HepG2 (cell line): Measurements from ENCODE around the gene PREX1. TPM values are rescaled to one million over a fixed set of nuclear protein-coding genes. Genes with fewer than 3 reads are reported as not detected.

Source experiments
- ATAC-seq: fragments of 200-7000 bp; cut with Tn5 transposase; 3 replicates; pipeline ENCODE4 v1.9.1; 2020; ENCODE audit warnings: mild to moderate bottlenecking, moderate library complexity
- BruUV-seq: library from RNA; stranded (reverse); fragments of 400-500 nt; replicated peaks from 2 replicates; lab custom pipeline; 2021; lab: Mats Ljungman, UMichigan
- CTCF ChIA-PET: fragments of 300-600 bp; formaldehyde crosslinking; extraction: SDS; loops from one replicate; lab custom pipeline; 2021; ENCODE audit warnings: low total read pairs, inconsistent platforms, low intra/inter-chr PET ratio; lab: Yijun Ruan, JAX
- POLR2A ChIA-PET: fragments of 350-600 bp; sonication (Branson Sonifier 250); formaldehyde crosslinking; loops from one replicate; lab custom pipeline; 2020; ENCODE audit warnings: antibody characterized with exemption, inconsistent platforms; lab: Yijun Ruan, JAX
- DNase-seq: peaks from one replicate; pipeline ENCODE4 v3.0.0-alpha.2; 2015; ENCODE audit warnings: low spot score
- FAIRE-seq: peaks from 3 replicates; lab custom pipeline; 2011; peaks lifted over from hg19 to GRCh38; lab: Jason Lieb, UNC
- H2AFZ ChIP-seq: one replicate; pipeline ENCODE4 v1.6.1; 2011; ENCODE audit warnings: low read length, inconsistent platforms
- H3K27ac ChIP-seq: fragments of 300-600 bp; 3 replicates; pipeline ENCODE4 v1.8.0; 2011; ENCODE audit warnings: mixed run types, mild to moderate bottlenecking, mixed read lengths, low read length, inconsistent platforms; ENCODE audit not compliant: insufficient read depth; ENCODE audit errors: extremely low read length
- H3K27me3 ChIP-seq, 2 experiments: fragments of 200-600 bp in 1 of 2; 2 replicates in 1 of 2; 3 replicates in 1 of 2; pipeline versions ENCODE4 v1.6.0 to v1.8.0; 2011; ENCODE audit warnings: low read length in 2 of 2, mild to moderate bottlenecking in 2 of 2, moderate library complexity in 2 of 2, inconsistent platforms in 1 of 2; ENCODE audit not compliant: insufficient read depth in 2 of 2, control insufficient read depth in 1 of 2
- H3K36me3 ChIP-seq, 2 experiments: fragments of 200-600 bp in 1 of 2; replicated peaks in 1 of 2; 2 replicates in 1 of 2; 3 replicates in 1 of 2; pipeline versions ENCODE4 v1.5.1 to v1.8.0; 2011; ENCODE audit warnings: low read length in 2 of 2, inconsistent platforms in 1 of 2; ENCODE audit not compliant: insufficient read depth in 2 of 2, control insufficient read depth in 1 of 2
- H3K4me1 ChIP-seq: 2 replicates; pipeline ENCODE4 v1.5.1; 2012; ENCODE audit warnings: low read length, inconsistent platforms; ENCODE audit not compliant: insufficient read depth
- H3K4me2 ChIP-seq: 2 replicates; pipeline ENCODE4 v1.6.0; 2011; ENCODE audit warnings: low read depth, low read length, inconsistent platforms
- H3K4me3 ChIP-seq, 3 experiments: fragments of 200-600 bp in 1 of 3; sonication (generic), shearing (Covaris generic) in 1 of 3; replicated peaks in 1 of 3; 2 replicates each; pipeline ENCODE4 v1.5.1; 2011 to 2016; ENCODE audit warnings: low read length in 3 of 3, inconsistent platforms in 2 of 3, low read depth in 2 of 3, mild to moderate bottlenecking in 2 of 3, control low read depth in 1 of 3, mixed read lengths in 1 of 3; ENCODE audit not compliant: insufficient read depth in 1 of 3
- H3K79me2 ChIP-seq: one replicate; pipeline ENCODE4 v1.6.1; 2011; ENCODE audit warnings: low read length, inconsistent platforms; ENCODE audit not compliant: insufficient read depth
- H3K9ac ChIP-seq: 2 replicates; pipeline ENCODE4 v1.6.0; 2011; ENCODE audit warnings: mild to moderate bottlenecking, low read depth, low read length, inconsistent platforms; ENCODE audit not compliant: insufficient read depth
- H3K9me3 ChIP-seq: 2 replicates; pipeline ENCODE4 v1.5.1; 2012; ENCODE audit warnings: mild to moderate bottlenecking, low read length
- H4K20me1 ChIP-seq: 2 replicates; pipeline ENCODE4 v1.6.0; 2011; ENCODE audit warnings: inconsistent platforms, mild to moderate bottlenecking, low read length, moderate library complexity; ENCODE audit not compliant: insufficient read depth
- ASH2L ChIP-seq: fragments of 300-600, 200-600 bp; sonication (generic); IDR thresholded peaks from 2 replicates; pipeline ENCODE4 v1.7.0; 2017; ENCODE audit warnings: low read depth, mild to moderate bottlenecking, moderate library complexity, mixed read lengths, low read length; ENCODE audit not compliant: insufficient read length
- MAFK ChIP-seq, 2 experiments: IDR thresholded peaks in 1 of 2; conservative IDR thresholded peaks in 1 of 2; 2 replicates each; pipeline ENCODE4 v1.6.1; 2011; ENCODE audit warnings: improper control_type of control experiment in 2 of 2, low read length in 2 of 2
- ZIK1 ChIP-seq: sonication (generic); formaldehyde crosslinking; IDR thresholded peaks from 2 replicates; pipeline ENCODE4 v1.5.0; 2020; ENCODE audit warnings: mild to moderate bottlenecking, low read depth, missing genetic modification reagents, borderline replicate concordance
- ZMYM3 ChIP-seq: sonication (generic); formaldehyde crosslinking; IDR thresholded peaks from 2 replicates; pipeline ENCODE4 v1.5.1; 2020; ENCODE audit warnings: mild to moderate bottlenecking, missing genetic modification reagents
- ZNF629 ChIP-seq: sonication (generic); formaldehyde crosslinking; conservative IDR thresholded peaks from 2 replicates; pipeline ENCODE4 v1.5.0; 2020; ENCODE audit warnings: missing genetic modification reagents
- ZNF768 ChIP-seq: sonication (generic); formaldehyde crosslinking; IDR thresholded peaks from 2 replicates; pipeline ENCODE4 v1.4.0; 2020; ENCODE audit warnings: missing genetic modification reagents
- WGBS: methylation state at CpG from one replicate; pipeline ENCODE4 v1.1.6; 2017; ENCODE audit warnings: low lambda C conversion rate; 5-methylcytosine and 5-hydroxymethylcytosine counted together
- in situ Hi-C: cut with HindIII; loops from 2 replicates; pipeline ENCODE4 v1.10.0; 2017; ENCODE audit warnings: low pct_unique_long_range_greater_than_20kb; ENCODE audit not compliant: extremely low pct_ligation_motif_present
- intact Hi-C: fragments of 100-400 bp; cut with micrococcal nuclease; formaldehyde crosslinking; loops from one replicate; pipeline ENCODE4 v1.10.0; 2022; ENCODE audit not compliant: unreplicated experiment
- polyA plus RNA-seq, 8 experiments: library from polyadenylated mRNA; depleted of rRNA in 3 of 8; stranded (reverse) in 7 of 8; unstranded in 1 of 8; fragments of >200 nt; fragmentation: Illumina TruSeq in 4 of 8; extraction: Trizol in 4 of 8; gene quantifications; 2 replicates each; pipeline versions ENCODE4 v1.2.1 to v1.2.3, GENCODE V29; 2011 to 2016; ENCODE audit warnings: low read depth in 4 of 8, missing spikeins in 1 of 8, mixed read lengths in 1 of 8; ENCODE audit not compliant: insufficient read depth in 1 of 8
- total RNA-seq, 5 experiments: library from RNA; depleted of rRNA; stranded (reverse); fragments of >200 nt; fragmentation: Illumina TruSeq; extraction: Trizol; gene quantifications; 2 replicates each; pipeline ENCODE4 v1.2.3, GENCODE V29; 2016; ENCODE audit warnings: low read depth in 1 of 5

The PREX1 gene
- total and polyA plus RNA-seq, 2 of the 13 experiments (the other 11 are each of a cell fraction or from before 2014, with no cell fraction given): 0.02 to 0.04 TPM

DNA sequence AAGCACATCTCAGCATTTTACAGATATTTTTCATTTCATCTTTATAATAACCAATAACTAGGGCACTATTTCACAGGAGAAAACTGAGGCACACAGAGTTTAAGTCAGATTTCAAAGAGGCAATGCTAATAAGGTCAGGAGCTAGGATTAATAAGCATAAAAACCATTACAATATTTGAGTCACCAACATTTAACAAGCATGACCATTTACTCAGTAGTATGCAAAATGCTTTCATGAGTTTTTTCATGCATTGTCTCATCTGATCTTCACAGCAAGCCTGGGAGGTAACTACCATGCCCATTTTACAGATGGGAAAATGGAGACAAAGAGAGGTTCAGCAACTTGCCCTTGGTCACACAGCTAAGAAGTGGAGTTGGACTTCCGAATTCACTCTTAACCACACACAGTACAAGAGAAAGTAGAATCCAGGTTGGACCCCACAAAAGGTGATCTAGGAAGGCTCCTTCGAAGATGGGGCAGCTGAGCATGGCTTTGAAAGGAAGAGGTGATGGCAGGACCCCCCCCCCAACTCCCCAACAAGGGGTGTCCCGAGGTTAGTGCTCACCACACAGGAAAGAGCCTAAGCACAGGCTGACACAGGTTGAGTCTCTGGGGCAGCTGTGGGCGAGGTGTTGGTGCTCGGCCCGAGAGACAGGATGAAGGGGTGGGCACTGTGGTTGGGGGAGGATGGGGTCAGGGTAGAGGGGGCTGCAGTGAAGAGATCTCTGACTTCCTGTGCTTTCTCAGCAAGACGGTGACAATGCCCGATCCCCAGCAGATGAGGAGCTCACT lies 108.8 kb downstream of the PREX1 start:
- POLR2A ChIA-PET: no interaction called here
- H3K9me3 ChIP-seq: no peaks in the 10 kb centered on the region
- in situ Hi-C loops: no loop called here
- intact Hi-C loops: no loop called here
- no peak for DNase-seq
- no peak overlapping the region for H3K4me3 ChIP-seq
- no peak overlapping the region for H2AFZ ChIP-seq
- no peaks in the 10 kb centered on the region for H3K36me3 ChIP-seq
- peaks cover 1 to 5% of the 10 kb centered on the region in 2 experiments; a peak in 2 of 5 replicates for H3K27me3 ChIP-seq
- H3K27ac ChIP-seq: no peak overlapping the region
- TF ChIP-seq MAFK (conservative IDR thresholded peaks at IDR 0.05 in 1 of 2, IDR thresholded peaks at IDR 0.05 in 1 of 2; ENCODE audit: low read length in 2 of 2) (peak; percentile 21 to 33; a peak in 2 of 4 replicates), ASH2L (no peak), ZNF629 (peak; percentile 83)
- CTCF ChIA-PET: no interaction called here
- no peaks in the 10 kb centered on the region for H4K20me1 ChIP-seq
- no peak for FAIRE-seq
- no peaks in the 10 kb centered on the region for H3K79me2 ChIP-seq
- ATAC-seq: no peak
- peaks cover 30% of the 10 kb centered on the region for H3K4me1 ChIP-seq
- no TSS peak for BruUV-seq
- no peak overlapping the region for H3K4me2 ChIP-seq
- no peak overlapping the region for H3K9ac ChIP-seq
- 44% methylated on average over 8 of the region's 8 CpGs for WGBS

DNA sequence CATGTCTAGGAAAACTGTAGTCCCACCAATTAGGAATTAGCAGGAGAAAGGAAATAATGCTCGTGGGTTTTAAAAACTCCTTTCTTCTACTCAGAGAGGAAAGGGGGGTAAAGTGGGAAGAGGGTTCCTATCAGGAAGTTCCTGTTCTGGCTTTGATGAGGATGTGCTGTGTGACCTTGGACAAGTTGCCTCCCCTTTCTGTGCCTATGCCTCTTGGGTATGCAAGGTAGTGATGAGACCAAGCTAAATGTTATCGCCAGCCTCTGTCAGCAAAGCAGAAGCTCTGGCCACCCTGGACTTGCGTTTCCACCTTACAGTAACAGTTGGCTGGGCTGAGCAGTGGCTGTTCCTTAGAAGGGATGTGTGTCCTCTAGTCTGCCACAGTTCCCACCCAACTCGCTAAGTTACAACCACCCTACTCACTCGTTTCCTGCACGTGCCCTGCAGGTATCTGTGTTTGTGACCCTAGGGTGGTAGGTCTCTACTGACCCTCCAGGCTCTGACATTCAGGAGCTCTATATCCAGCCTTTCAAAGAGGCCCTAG lies 110.0 kb downstream of the PREX1 start:
- H3K4me3 ChIP-seq: no peak overlapping the region
- no peak overlapping the region for H3K9ac ChIP-seq
- peaks cover 1 to 5% of the 10 kb centered on the region in 2 experiments; a peak in 2 of 5 replicates for H3K27me3 ChIP-seq
- POLR2A ChIA-PET: no interaction called here
- in situ Hi-C loops: no loop called here
- no peak for FAIRE-seq
- no peaks in the 10 kb centered on the region for H3K36me3 ChIP-seq
- H4K20me1 ChIP-seq: no peaks in the 10 kb centered on the region
- TF ChIP-seq ZIK1 (CRISPR knock-in tag) (no peak), ZNF768 (CRISPR knock-in tag) (peak; percentile 69), ZMYM3 (CRISPR knock-in tag) (0 out of 2 replicates have a peak, but pooled peaks have one; percentile 32)
- TF ChIP-seq, all 625 proteins: peak for 2
- Histone ChIP-seq H3K9me3 (no peaks in the 10 kb centered on the region), H2AFZ (no peak overlapping the region), H3K4me1 (peaks cover 17% of the 10 kb centered on the region), H3K79me2 (no peaks in the 10 kb centered on the region), H3K4me2 (no peak overlapping the region), H3K27ac (no peak overlapping the region)
- BruUV-seq: no TSS peak
- DNase-seq (no peak), ATAC-seq (no peak)
- CTCF ChIA-PET: no interaction called here
- intact Hi-C loops: no loop called here
- WGBS: 29% methylated on average over 5 of the region's 6 CpGs
